K562 (cell line): Measurements from ENCODE around the gene RNF224. TPM values are rescaled to one million over a fixed set of nuclear protein-coding genes. Genes with fewer than 3 reads are reported as not detected.

Source experiments
- CTBP1 ChIP-seq: fragments of 450-650 bp; IDR thresholded peaks from 2 replicates; pipeline ENCODE4 v1.6.1; 2016; ENCODE audit warnings: borderline replicate concordance
- EP300 ChIP-seq: IDR thresholded peaks from 2 replicates; pipeline ENCODE4 v1.6.1; 2012; ENCODE audit warnings: low read length, improper control_type of control experiment
- HINFP ChIP-seq: fragments of 450-650 bp; conservative IDR thresholded peaks from 2 replicates; pipeline ENCODE4 v1.6.1; 2016; ENCODE audit warnings: missing genetic modification characterization, low read depth, mild to moderate bottlenecking, control low read depth, missing compliant biosample characterization
- KAT2B ChIP-seq: IDR thresholded peaks from one replicate; pipeline ENCODE4 v1.6.1; 2012; ENCODE audit warnings: low read depth, mild to moderate bottlenecking, control low read depth, inconsistent platforms, low read length, moderate library complexity
- REST ChIP-seq, 2 experiments: fragments of 450-650 bp; formaldehyde crosslinking in 1 of 2; IDR thresholded peaks; 2 replicates each; pipeline versions ENCODE4 v1.4.0 to v1.6.1; 2014 to 2020; ENCODE audit warnings: mild to moderate bottlenecking in 2 of 2, borderline replicate concordance in 1 of 2, low read depth in 1 of 2
- TEAD1 ChIP-seq, 2 experiments: fragments of 450-650 bp in 1 of 2; sonication (generic) in 1 of 2; formaldehyde crosslinking; IDR thresholded peaks; 2 replicates each; pipeline versions ENCODE4 v1.4.0 to v1.8.0; 2020 to 2022; ENCODE audit warnings: mild to moderate bottlenecking in 2 of 2, missing genetic modification reagents in 1 of 2
- TRIM24 ChIP-seq, 2 experiments: fragments of 450-650 bp; IDR thresholded peaks; 2 replicates each; pipeline ENCODE4 v1.6.1; 2016
- ZNF3 ChIP-seq: fragments of 250-450 bp; sonication (Bioruptor Pico); IDR thresholded peaks from 2 replicates; pipeline ENCODE4 v1.5.0; 2021; ENCODE audit warnings: mild to moderate bottlenecking, moderate library complexity
- ZSCAN32 ChIP-seq: fragments of 450-650 bp; formaldehyde crosslinking; IDR thresholded peaks from 2 replicates; pipeline ENCODE4 v1.4.0; 2020; ENCODE audit warnings: mild to moderate bottlenecking, moderate library complexity
- polyA plus RNA-seq, 8 experiments: library from polyadenylated mRNA; depleted of rRNA in 4 of 8; stranded (reverse) in 5 of 8; unstranded in 3 of 8; fragments of >200 nt; fragmentation: Nextera tagmentation in 2 of 8; fragmentation: Illumina TruSeq in 1 of 8; extraction: Ambion mirVana in 2 of 8; extraction: Trizol in 1 of 8; gene quantifications; 2 replicates each; pipeline versions ENCODE4 v1.2.1 to v1.2.3, GENCODE V29; 2011 to 2014; ENCODE audit warnings: inconsistent platforms in 1 of 8, missing spikeins in 1 of 8
- total RNA-seq, 7 experiments: library from RNA; depleted of rRNA in 6 of 7; stranded (reverse); fragments of >200 nt in 6 of 7; fragmentation: Illumina TruSeq in 2 of 7; extraction: Trizol in 2 of 7; gene quantifications; 2 replicates each; pipeline versions ENCODE4 v1.2.1 to v1.2.3, GENCODE V29; 2011 to 2021; ENCODE audit warnings: low replicate concordance in 1 of 7
- TF ChIP-seq, protein P1 (sequence below): sonication (generic); formaldehyde crosslinking; IDR thresholded peaks from 2 replicates; pipeline ENCODE4 v1.8.0; 2023; ENCODE audit warnings: missing genetic modification reagents, mild to moderate bottlenecking, borderline replicate concordance

RNF224 gene
- total and polyA plus RNA-seq, 9 of the 15 experiments (the other 6 are each of a cell fraction or from before 2014, with no cell fraction given), result not detected

GRCh38 chr9:137236238-137236935 is 9.1 kb downstream of the RNF224 start (continued):
- TF ChIP-seq, protein P1, sequence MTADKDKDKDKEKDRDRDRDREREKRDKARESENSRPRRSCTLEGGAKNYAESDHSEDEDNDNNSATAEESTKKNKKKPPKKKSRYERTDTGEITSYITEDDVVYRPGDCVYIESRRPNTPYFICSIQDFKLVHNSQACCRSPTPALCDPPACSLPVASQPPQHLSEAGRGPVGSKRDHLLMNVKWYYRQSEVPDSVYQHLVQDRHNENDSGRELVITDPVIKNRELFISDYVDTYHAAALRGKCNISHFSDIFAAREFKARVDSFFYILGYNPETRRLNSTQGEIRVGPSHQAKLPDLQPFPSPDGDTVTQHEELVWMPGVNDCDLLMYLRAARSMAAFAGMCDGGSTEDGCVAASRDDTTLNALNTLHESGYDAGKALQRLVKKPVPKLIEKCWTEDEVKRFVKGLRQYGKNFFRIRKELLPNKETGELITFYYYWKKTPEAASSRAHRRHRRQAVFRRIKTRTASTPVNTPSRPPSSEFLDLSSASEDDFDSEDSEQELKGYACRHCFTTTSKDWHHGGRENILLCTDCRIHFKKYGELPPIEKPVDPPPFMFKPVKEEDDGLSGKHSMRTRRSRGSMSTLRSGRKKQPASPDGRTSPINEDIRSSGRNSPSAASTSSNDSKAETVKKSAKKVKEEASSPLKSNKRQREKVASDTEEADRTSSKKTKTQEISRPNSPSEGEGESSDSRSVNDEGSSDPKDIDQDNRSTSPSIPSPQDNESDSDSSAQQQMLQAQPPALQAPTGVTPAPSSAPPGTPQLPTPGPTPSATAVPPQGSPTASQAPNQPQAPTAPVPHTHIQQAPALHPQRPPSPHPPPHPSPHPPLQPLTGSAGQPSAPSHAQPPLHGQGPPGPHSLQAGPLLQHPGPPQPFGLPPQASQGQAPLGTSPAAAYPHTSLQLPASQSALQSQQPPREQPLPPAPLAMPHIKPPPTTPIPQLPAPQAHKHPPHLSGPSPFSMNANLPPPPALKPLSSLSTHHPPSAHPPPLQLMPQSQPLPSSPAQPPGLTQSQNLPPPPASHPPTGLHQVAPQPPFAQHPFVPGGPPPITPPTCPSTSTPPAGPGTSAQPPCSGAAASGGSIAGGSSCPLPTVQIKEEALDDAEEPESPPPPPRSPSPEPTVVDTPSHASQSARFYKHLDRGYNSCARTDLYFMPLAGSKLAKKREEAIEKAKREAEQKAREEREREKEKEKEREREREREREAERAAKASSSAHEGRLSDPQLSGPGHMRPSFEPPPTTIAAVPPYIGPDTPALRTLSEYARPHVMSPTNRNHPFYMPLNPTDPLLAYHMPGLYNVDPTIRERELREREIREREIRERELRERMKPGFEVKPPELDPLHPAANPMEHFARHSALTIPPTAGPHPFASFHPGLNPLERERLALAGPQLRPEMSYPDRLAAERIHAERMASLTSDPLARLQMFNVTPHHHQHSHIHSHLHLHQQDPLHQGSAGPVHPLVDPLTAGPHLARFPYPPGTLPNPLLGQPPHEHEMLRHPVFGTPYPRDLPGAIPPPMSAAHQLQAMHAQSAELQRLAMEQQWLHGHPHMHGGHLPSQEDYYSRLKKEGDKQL (CRISPR knock-in tag), result 0 out of 2 replicates have a peak, but pooled peaks have one; percentile 32
- TF ChIP-seq TEAD1 (CRISPR knock-in tag; IDR thresholded peaks at IDR 0.05) (peak in 1 of 2 experiments; percentile 81; a peak in 2 of 4 replicates), ZNF3 (CRISPR knock-in tag) (no peak), CTBP1 (peak; percentile 84), EP300 (peak; percentile 64), REST (IDR thresholded peaks at IDR 0.05; ENCODE audit: borderline replicate concordance) (peak; percentile 93), REST (CRISPR knock-in tag; IDR thresholded peaks at IDR 0.05; ENCODE audit: low read depth) (0 out of 2 replicates have a peak, but pooled peaks have one; percentile 19), KAT2B (no peak), HINFP (tag) (no peak), TRIM24 (IDR thresholded peaks at IDR 0.05) (peak; percentile 53 to 62; a peak in 3 of 4 replicates), ZSCAN32 (CRISPR knock-in tag) (no peak)
